Measurements from ENCODE around the gene SNRPA. TPM values are rescaled to one million over a fixed set of nuclear protein-coding genes. Genes with fewer than 3 reads are reported as not detected.

SNRPA gene
- total and polyA plus RNA-seq, 2 of the 8 experiments (the other 6 are each of a cell fraction or from before 2014, with no cell fraction given): 201 to 202 TPM

GRCh38 chr19:40774916-40775631, 24.1 kb downstream of the SNRPA start, which contains the start of gene MIA (continued):
- TF ChIP-seq, protein P1, sequence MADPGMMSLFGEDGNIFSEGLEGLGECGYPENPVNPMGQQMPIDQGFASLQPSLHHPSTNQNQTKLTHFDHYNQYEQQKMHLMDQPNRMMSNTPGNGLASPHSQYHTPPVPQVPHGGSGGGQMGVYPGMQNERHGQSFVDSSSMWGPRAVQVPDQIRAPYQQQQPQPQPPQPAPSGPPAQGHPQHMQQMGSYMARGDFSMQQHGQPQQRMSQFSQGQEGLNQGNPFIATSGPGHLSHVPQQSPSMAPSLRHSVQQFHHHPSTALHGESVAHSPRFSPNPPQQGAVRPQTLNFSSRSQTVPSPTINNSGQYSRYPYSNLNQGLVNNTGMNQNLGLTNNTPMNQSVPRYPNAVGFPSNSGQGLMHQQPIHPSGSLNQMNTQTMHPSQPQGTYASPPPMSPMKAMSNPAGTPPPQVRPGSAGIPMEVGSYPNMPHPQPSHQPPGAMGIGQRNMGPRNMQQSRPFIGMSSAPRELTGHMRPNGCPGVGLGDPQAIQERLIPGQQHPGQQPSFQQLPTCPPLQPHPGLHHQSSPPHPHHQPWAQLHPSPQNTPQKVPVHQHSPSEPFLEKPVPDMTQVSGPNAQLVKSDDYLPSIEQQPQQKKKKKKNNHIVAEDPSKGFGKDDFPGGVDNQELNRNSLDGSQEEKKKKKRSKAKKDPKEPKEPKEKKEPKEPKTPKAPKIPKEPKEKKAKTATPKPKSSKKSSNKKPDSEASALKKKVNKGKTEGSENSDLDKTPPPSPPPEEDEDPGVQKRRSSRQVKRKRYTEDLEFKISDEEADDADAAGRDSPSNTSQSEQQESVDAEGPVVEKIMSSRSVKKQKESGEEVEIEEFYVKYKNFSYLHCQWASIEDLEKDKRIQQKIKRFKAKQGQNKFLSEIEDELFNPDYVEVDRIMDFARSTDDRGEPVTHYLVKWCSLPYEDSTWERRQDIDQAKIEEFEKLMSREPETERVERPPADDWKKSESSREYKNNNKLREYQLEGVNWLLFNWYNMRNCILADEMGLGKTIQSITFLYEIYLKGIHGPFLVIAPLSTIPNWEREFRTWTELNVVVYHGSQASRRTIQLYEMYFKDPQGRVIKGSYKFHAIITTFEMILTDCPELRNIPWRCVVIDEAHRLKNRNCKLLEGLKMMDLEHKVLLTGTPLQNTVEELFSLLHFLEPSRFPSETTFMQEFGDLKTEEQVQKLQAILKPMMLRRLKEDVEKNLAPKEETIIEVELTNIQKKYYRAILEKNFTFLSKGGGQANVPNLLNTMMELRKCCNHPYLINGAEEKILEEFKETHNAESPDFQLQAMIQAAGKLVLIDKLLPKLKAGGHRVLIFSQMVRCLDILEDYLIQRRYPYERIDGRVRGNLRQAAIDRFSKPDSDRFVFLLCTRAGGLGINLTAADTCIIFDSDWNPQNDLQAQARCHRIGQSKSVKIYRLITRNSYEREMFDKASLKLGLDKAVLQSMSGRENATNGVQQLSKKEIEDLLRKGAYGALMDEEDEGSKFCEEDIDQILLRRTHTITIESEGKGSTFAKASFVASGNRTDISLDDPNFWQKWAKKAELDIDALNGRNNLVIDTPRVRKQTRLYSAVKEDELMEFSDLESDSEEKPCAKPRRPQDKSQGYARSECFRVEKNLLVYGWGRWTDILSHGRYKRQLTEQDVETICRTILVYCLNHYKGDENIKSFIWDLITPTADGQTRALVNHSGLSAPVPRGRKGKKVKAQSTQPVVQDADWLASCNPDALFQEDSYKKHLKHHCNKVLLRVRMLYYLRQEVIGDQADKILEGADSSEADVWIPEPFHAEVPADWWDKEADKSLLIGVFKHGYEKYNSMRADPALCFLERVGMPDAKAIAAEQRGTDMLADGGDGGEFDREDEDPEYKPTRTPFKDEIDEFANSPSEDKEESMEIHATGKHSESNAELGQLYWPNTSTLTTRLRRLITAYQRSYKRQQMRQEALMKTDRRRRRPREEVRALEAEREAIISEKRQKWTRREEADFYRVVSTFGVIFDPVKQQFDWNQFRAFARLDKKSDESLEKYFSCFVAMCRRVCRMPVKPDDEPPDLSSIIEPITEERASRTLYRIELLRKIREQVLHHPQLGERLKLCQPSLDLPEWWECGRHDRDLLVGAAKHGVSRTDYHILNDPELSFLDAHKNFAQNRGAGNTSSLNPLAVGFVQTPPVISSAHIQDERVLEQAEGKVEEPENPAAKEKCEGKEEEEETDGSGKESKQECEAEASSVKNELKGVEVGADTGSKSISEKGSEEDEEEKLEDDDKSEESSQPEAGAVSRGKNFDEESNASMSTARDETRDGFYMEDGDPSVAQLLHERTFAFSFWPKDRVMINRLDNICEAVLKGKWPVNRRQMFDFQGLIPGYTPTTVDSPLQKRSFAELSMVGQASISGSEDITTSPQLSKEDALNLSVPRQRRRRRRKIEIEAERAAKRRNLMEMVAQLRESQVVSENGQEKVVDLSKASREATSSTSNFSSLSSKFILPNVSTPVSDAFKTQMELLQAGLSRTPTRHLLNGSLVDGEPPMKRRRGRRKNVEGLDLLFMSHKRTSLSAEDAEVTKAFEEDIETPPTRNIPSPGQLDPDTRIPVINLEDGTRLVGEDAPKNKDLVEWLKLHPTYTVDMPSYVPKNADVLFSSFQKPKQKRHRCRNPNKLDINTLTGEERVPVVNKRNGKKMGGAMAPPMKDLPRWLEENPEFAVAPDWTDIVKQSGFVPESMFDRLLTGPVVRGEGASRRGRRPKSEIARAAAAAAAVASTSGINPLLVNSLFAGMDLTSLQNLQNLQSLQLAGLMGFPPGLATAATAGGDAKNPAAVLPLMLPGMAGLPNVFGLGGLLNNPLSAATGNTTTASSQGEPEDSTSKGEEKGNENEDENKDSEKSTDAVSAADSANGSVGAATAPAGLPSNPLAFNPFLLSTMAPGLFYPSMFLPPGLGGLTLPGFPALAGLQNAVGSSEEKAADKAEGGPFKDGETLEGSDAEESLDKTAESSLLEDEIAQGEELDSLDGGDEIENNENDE (IDR thresholded peaks at IDR 0.05; ENCODE audit: insufficient replicate concordance, low read length): no peak
- no peak for TF ChIP-seq CREB1 (IDR thresholded peaks at IDR 0.05)
- TF ChIP-seq RNF2 (IDR thresholded peaks at IDR 0.05; ENCODE audit: borderline replicate concordance, low read depth, low read length, missing control alignments, poor library complexity, severe bottlenecking): no peak
- no peak for TF ChIP-seq SP4 (IDR thresholded peaks at IDR 0.05; ENCODE audit: low read length)
- TF ChIP-seq CBX5 (IDR thresholded peaks at IDR 0.05; ENCODE audit: low read depth, low read length): no peak
- no peak for TF ChIP-seq CEBPB (IDR thresholded peaks at IDR 0.05; ENCODE audit: low read depth, low read length)
- TF ChIP-seq MAFK (IDR thresholded peaks at IDR 0.05; ENCODE audit: low read depth, low read length): no peak
- no peak for TF ChIP-seq CHD2 (IDR thresholded peaks at IDR 0.05; ENCODE audit: low read length)
- no peak for TF ChIP-seq KDM1A (IDR thresholded peaks at IDR 0.05; ENCODE audit: borderline replicate concordance, low read length)

Measured in H1 (cell line).